Mesothelial cell of epicardium (in vitro differentiated cells): ENCODE measurements around the gene ELOVL7. TPM values are rescaled to one million over a fixed set of nuclear protein-coding genes. Genes with fewer than 3 reads are reported as not detected.

Experiments used
- DNase-seq, 2 experiments: peaks; one replicate each; pipeline ENCODE4 v3.0.0; 2021; ENCODE audit warnings: low spot score in 2 of 2; ENCODE audit not compliant: unreplicated experiment in 2 of 2
- H3K27ac Mint-ChIP-seq: 2 replicates; pipeline ENCODE4 v1.8.0; 2021; ENCODE audit warnings: mixed read lengths
- H3K27me3 Mint-ChIP-seq: 2 replicates; pipeline ENCODE4 v1.8.0; 2021; ENCODE audit warnings: low read depth, mixed read lengths
- H3K36me3 Mint-ChIP-seq: 2 replicates; pipeline ENCODE4 v1.8.0; 2021; ENCODE audit warnings: mixed read lengths
- H3K4me1 Mint-ChIP-seq: 2 replicates; pipeline ENCODE4 v1.8.0; 2021; ENCODE audit warnings: mixed read lengths
- H3K4me3 Mint-ChIP-seq: 2 replicates; pipeline ENCODE4 v1.8.0; 2021; ENCODE audit warnings: mild to moderate bottlenecking, moderate library complexity, mixed read lengths
- H3K9me3 Mint-ChIP-seq: 2 replicates; pipeline ENCODE4 v1.8.0; 2021; ENCODE audit warnings: mixed read lengths
- total RNA-seq: library from RNA; stranded (reverse); gene quantifications from 3 replicates; pipeline ENCODE4 v1.2.1, GENCODE V29; 2021
- TF ChIP-seq, protein P1 (sequence below): fragments of 200-600 bp; sonication (generic); IDR thresholded peaks from one replicate; pipeline ENCODE4 v1.5.0; 2021; ENCODE audit warnings: antibody characterized with exemption; ENCODE audit not compliant: unreplicated experiment

Gene ELOVL7
- total RNA-seq, 1 donor from 2014 or later: 9.2 TPM

DNA sequence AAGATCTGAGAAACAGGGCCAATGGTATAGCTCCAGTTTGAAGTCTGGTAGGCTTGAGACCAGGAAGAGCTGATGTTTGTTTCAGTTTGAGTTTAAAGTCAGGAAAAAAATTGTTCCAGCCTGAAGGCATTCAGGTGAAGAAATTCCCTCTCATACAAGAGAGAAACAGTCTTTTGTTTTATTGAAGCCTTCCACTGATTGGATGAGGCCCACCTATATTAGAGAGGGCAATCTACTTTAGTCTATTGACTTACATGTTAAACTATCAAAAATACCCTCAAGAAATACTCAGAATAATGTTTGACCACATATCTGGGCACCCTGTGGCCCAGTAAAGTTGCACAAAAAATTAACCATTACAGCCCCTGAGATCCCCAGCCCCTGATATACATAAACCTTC lies 138.9 kb downstream of the ELOVL7 start:
- Mint-ChIP-seq H3K4me3 (no peak overlapping the region), H3K27ac (no peak overlapping the region), H3K27me3 (no peaks in the 10 kb centered on the region), H3K4me1 (peaks cover 18% of the 10 kb centered on the region), H3K36me3 (no peaks in the 10 kb centered on the region), H3K9me3 (no peaks in the 10 kb centered on the region)
- DNase-seq: no peak
- TF ChIP-seq, protein P1, sequence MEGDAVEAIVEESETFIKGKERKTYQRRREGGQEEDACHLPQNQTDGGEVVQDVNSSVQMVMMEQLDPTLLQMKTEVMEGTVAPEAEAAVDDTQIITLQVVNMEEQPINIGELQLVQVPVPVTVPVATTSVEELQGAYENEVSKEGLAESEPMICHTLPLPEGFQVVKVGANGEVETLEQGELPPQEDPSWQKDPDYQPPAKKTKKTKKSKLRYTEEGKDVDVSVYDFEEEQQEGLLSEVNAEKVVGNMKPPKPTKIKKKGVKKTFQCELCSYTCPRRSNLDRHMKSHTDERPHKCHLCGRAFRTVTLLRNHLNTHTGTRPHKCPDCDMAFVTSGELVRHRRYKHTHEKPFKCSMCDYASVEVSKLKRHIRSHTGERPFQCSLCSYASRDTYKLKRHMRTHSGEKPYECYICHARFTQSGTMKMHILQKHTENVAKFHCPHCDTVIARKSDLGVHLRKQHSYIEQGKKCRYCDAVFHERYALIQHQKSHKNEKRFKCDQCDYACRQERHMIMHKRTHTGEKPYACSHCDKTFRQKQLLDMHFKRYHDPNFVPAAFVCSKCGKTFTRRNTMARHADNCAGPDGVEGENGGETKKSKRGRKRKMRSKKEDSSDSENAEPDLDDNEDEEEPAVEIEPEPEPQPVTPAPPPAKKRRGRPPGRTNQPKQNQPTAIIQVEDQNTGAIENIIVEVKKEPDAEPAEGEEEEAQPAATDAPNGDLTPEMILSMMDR: no peak

DNA sequence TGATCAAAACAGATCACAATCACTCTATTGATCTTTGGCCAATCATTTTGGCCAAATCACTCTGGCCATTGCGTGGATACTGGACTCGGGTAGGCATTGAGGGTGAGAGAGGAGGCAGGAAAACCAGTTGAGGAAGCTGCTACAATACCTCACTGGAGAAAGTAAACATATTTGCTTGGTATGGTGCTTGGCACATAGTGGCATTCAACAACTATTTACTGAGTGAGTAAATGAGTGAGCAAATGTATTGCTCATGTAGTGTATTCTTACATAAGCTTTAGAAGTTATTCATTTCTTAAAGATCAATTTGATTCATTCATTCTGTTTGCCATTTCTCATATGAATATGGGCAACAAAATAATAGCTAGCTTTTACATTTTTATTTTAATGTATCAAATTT lies 140.1 kb downstream of the ELOVL7 start:
- TF ChIP-seq, protein P1: no peak
- no peak for DNase-seq
- Mint-ChIP-seq H3K4me1 (peaks cover 21% of the 10 kb centered on the region), H3K27ac (no peak overlapping the region), H3K4me3 (no peak overlapping the region), H3K27me3 (no peaks in the 10 kb centered on the region), H3K36me3 (no peaks in the 10 kb centered on the region), H3K9me3 (no peaks in the 10 kb centered on the region)

Other genes with a start within 250 kb of the ELOVL7 start
- gene DEPDC1B, start 144.1 kb downstream of the ELOVL7 start, total RNA-seq: 14.6 to 17.0 TPM (median 14.7 TPM) in 3 replicates
- gene ERCC8, start 100.8 kb upstream of the ELOVL7 start, total RNA-seq: 14.8 to 17.1 TPM (median 15.8 TPM) in 3 replicates
- gene NDUFAF2, start 100.9 kb upstream of the ELOVL7 start, total RNA-seq: 19.8 to 21.3 TPM (median 20.6 TPM) in 3 replicates